ENCODE data around the gene CYBC1. TPM values are rescaled to one million over a fixed set of nuclear protein-coding genes. Genes with fewer than 3 reads are reported as not detected.
A peak's percentile ranks its signal among the peaks of the same experiment; 100 is the strongest.

CYBC1 gene
- total and polyA plus RNA-seq, 9 of the 15 experiments (the other 6 are each of a cell fraction or from before 2014, with no cell fraction given) = 1.3 to 71.8 (median 49.9) TPM

- TF ChIP-seq TFE3 (CRISPR knock-in tag; IDR thresholded peaks at IDR 0.05) = peak; percentile 99
- peak; percentile 92 for TF ChIP-seq KDM2B (CRISPR knock-in tag; IDR thresholded peaks at IDR 0.05)
- TF ChIP-seq ZNF217 (CRISPR knock-in tag; IDR thresholded peaks at IDR 0.05) = no peak
- TF ChIP-seq BCOR (IDR thresholded peaks at IDR 0.05) = 0 out of 2 replicates have a peak, but pooled peaks have one; percentile 21
- no peak for TF ChIP-seq EZH2 (IDR thresholded peaks at IDR 0.05; ENCODE audit: borderline replicate concordance, low read depth, low read length)
- TF ChIP-seq RREB1 (CRISPR knock-in tag; IDR thresholded peaks at IDR 0.05) = peak; percentile 57; the same call in 1 of the 2 replicates
- TF ChIP-seq ATF3 (IDR thresholded peaks at IDR 0.05) = peak; percentile 39; the same call in 1 of the 2 replicates
- no peak for TF ChIP-seq ATF3 (CRISPR knock-in tag; conservative IDR thresholded peaks at IDR 0.05)
- TF ChIP-seq BRF2 (IDR thresholded peaks at IDR 0.05; ENCODE audit: borderline replicate concordance, insufficient read depth, insufficient read length) = no peak
- peak; percentile 22; the same call in 1 of the 2 replicates for TF ChIP-seq ESRRA (IDR thresholded peaks at IDR 0.05; ENCODE audit: borderline replicate concordance, low read depth)
- peak; percentile 22 for TF ChIP-seq E2F8 (IDR thresholded peaks at IDR 0.05; ENCODE audit: low read depth, partially characterized antibody)
- peak; percentile 92; the same call in 1 of the 2 replicates for TF ChIP-seq RBM34 (IDR thresholded peaks at IDR 0.05; ENCODE audit: borderline replicate concordance, insufficient read depth, low read length)
- TF ChIP-seq ZKSCAN8 (CRISPR knock-in tag; IDR thresholded peaks at IDR 0.05) = no peak
These were observed 46.2 kb upstream of the CYBC1 start (continued) for GRCh38 chr17:82496529-82497434.

All from K562 (cell line).